HL-60 (cell line): ENCODE measurements around the gene LRRN4.

Experiments
- DNase-seq, 2 experiments: peaks; one replicate each; pipeline ENCODE4 v3.0.0-alpha.2; 2010 to 2020; ENCODE audit warnings: low read depth in 1 of 2, low spot score in 1 of 2
- H3K27ac ChIP-seq: fragments of 250-450 bp; sonication (Bioruptor Pico); replicated peaks from 2 replicates; pipeline ENCODE4 v1.5.1; 2020; ENCODE audit warnings: mild to moderate bottlenecking, moderate library complexity
- H3K27me3 ChIP-seq: fragments of 250-450 bp; sonication (Bioruptor Pico); 2 replicates; pipeline ENCODE4 v1.5.1; 2021; ENCODE audit warnings: mild to moderate bottlenecking, moderate library complexity; ENCODE audit not compliant: insufficient read depth, poor library complexity, severe bottlenecking
- H3K4me3 ChIP-seq: replicated peaks from 2 replicates; pipeline ENCODE4 v1.5.1; 2011; ENCODE audit warnings: mild to moderate bottlenecking, control low read depth, low read length; ENCODE audit not compliant: insufficient read depth
- GABPA ChIP-seq: IDR thresholded peaks from 2 replicates; pipeline ENCODE4 v1.6.1; 2012; ENCODE audit warnings: low read depth
- POLR2AphosphoS5 ChIP-seq: IDR thresholded peaks from 2 replicates; pipeline ENCODE4 v1.6.1; 2012; ENCODE audit warnings: low read depth
- SPI1 ChIP-seq: IDR thresholded peaks from 2 replicates; pipeline ENCODE4 v1.6.1; 2012; ENCODE audit warnings: low read depth, mild to moderate bottlenecking, borderline replicate concordance
- TF ChIP-seq, protein P1 (sequence below): IDR thresholded peaks from one replicate; pipeline ENCODE4 v1.5.1; 2011; ENCODE audit warnings: low read length, control low read depth, inconsistent platforms; ENCODE audit not compliant: insufficient read depth
- TF ChIP-seq, protein P2 (sequence below): IDR thresholded peaks from 2 replicates; pipeline ENCODE4 v1.6.1; 2012; ENCODE audit warnings: low read depth; ENCODE audit not compliant: insufficient replicate concordance

The LRRN4 gene

DNA sequence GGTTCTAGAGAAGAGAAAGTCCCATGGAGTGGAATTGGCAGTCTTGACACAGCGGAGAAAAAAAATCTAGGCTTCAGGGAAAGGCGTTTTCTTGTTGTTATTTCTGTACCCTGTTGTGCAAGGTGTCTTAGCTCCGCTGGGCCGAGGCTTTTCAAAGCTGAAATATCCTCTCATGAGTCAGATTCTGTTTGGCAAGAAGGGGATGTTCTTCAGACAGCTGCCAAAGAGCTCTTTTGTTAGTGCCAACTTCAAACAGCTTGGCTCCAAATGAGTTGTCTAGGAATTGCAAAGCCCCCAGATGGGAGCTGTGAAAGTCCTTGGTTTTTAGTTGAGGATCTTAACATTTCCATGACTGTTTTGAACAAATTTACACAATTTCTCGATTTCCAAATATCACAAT, 45.6 kb downstream of the LRRN4 start:
- peak; percentile 66 to 80 for DNase-seq
- H3K27ac ChIP-seq: peak overlapping the region; percentile 0; the same call in 1 of the 2 replicates

DNA sequence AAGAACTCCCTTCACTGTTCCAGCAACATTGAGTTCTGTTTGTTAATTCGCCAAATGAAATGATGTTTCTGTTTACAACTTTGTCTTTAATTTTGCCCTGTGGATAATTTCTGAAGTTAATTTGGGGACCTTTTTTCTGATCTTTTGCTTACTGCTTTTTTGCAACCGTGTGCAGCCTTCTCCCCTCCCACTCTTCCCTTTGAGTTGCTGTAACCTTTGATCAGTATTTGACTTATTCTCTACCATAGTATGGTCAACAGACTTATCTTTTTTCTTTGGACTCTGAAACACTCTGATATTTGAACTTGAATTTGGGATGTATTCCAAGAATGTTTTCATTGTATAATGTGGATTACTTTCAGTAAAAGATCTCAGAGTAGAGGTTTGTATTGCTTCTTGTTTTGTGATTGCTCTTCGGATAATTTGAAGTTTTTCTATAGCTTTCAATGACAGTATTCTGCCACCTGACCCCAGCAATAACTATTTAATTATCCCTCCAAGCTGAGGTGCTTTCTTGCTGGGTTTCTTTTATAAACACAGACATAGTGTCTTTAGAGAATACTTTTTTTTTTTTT, 46.2 kb downstream of the LRRN4 start:
- DNase-seq: no peak
- TF ChIP-seq, protein P1, sequence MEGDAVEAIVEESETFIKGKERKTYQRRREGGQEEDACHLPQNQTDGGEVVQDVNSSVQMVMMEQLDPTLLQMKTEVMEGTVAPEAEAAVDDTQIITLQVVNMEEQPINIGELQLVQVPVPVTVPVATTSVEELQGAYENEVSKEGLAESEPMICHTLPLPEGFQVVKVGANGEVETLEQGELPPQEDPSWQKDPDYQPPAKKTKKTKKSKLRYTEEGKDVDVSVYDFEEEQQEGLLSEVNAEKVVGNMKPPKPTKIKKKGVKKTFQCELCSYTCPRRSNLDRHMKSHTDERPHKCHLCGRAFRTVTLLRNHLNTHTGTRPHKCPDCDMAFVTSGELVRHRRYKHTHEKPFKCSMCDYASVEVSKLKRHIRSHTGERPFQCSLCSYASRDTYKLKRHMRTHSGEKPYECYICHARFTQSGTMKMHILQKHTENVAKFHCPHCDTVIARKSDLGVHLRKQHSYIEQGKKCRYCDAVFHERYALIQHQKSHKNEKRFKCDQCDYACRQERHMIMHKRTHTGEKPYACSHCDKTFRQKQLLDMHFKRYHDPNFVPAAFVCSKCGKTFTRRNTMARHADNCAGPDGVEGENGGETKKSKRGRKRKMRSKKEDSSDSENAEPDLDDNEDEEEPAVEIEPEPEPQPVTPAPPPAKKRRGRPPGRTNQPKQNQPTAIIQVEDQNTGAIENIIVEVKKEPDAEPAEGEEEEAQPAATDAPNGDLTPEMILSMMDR: no peak
- peak overlapping the region; percentile 72 for H3K27ac ChIP-seq
- no peaks in the 10 kb centered on the region for H3K27me3 ChIP-seq
- H3K4me3 ChIP-seq: peak overlapping the region; percentile 84

More for the DNA sequence above, 45.6 kb downstream of the LRRN4 start:
- peak overlapping the region; percentile 84 for H3K4me3 ChIP-seq
- H3K27me3 ChIP-seq: no peaks in the 10 kb centered on the region
- TF ChIP-seq SPI1: no peak
- no peak for TF ChIP-seq GABPA
- TF ChIP-seq POLR2AphosphoS5: no peak
- TF ChIP-seq, protein P2, sequence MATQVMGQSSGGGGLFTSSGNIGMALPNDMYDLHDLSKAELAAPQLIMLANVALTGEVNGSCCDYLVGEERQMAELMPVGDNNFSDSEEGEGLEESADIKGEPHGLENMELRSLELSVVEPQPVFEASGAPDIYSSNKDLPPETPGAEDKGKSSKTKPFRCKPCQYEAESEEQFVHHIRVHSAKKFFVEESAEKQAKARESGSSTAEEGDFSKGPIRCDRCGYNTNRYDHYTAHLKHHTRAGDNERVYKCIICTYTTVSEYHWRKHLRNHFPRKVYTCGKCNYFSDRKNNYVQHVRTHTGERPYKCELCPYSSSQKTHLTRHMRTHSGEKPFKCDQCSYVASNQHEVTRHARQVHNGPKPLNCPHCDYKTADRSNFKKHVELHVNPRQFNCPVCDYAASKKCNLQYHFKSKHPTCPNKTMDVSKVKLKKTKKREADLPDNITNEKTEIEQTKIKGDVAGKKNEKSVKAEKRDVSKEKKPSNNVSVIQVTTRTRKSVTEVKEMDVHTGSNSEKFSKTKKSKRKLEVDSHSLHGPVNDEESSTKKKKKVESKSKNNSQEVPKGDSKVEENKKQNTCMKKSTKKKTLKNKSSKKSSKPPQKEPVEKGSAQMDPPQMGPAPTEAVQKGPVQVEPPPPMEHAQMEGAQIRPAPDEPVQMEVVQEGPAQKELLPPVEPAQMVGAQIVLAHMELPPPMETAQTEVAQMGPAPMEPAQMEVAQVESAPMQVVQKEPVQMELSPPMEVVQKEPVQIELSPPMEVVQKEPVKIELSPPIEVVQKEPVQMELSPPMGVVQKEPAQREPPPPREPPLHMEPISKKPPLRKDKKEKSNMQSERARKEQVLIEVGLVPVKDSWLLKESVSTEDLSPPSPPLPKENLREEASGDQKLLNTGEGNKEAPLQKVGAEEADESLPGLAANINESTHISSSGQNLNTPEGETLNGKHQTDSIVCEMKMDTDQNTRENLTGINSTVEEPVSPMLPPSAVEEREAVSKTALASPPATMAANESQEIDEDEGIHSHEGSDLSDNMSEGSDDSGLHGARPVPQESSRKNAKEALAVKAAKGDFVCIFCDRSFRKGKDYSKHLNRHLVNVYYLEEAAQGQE: no peak
- TF ChIP-seq, protein P1: no peak

DNA sequence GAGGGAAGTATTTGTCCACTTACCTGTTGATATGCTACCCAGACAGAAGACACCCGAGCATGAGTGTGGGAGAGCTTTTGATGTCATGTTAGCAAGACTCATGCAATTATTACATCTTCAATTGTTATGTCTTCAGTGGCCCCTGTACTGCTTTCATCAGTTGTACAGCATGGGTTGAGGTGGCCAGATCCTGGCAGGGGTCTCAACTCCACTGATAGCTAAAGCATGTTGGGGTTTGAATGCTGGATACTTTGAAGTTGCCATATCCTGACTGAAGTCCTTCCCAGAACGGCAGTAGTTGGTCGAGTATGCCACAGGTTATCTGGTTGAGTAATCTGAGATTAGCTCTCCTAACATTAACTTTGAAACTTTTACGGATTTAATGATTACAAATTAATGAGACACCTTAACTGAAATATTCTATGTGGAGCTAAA, 46.7 kb downstream of the LRRN4 start:
- no peak for TF ChIP-seq SPI1
- TF ChIP-seq, protein P1: no peak
- peak overlapping the region; percentile 72 for H3K27ac ChIP-seq
- peak in 1 of 2 experiments; percentile 2 for DNase-seq
- peak overlapping the region; percentile 84 for H3K4me3 ChIP-seq
- H3K27me3 ChIP-seq: no peaks in the 10 kb centered on the region

DNA sequence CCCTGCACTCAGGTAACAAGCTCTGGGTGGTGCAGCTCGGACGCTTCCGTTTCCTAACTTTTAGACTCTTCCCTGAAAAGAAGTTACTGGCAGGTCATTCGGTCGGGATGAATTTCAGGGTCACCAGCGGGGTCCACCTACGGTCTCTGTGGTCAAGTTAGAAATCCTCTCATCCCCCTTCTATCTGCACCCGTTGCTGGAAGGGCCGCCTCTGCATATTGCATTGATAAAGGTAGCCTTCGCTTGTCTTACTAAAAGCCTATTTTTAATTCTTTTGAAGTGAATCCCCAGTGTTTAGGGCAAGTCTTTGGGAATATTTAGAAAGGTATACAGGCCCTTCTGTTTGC, 47.3 kb downstream of the LRRN4 start:
- H3K4me3 ChIP-seq: peak overlapping the region; percentile 84
- H3K27me3 ChIP-seq: no peaks in the 10 kb centered on the region
- TF ChIP-seq, protein P1: no peak
- TF ChIP-seq POLR2AphosphoS5 (no peak), SPI1 (no peak), GABPA (no peak)
- TF ChIP-seq, protein P2: no peak
- DNase-seq: no peak
- H3K27ac ChIP-seq: peak overlapping the region; percentile 72
